ENCODE measurements around the gene LUC7L3.

The LUC7L3 gene

DNA sequence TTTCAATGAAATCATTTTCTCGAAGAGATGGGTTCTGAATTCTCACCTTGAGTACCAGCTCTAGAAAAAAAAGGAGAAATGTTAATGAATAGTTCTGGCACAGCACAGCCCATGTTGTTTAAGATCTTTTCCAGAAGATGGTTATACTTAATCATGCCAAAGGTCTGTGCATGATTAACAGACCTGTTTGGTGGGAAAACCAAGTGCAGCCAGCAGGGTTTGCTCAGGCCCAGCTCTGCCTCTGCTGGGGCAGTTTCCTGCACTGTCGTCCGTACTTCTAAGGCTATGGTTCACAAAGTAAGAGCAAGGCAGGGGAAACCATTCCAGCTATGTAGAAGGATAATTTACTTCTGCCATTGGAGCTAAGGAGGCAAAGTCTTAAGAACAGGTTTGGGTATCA, 22.3 kb upstream of the LUC7L3 start:
- CTCF ChIA-PET: interaction anchor here (1.0 to 1.3 kb wide), 3 partner anchors 62 to 69 kb away, joined by 3 to 4 read pairs (median 4); partner anchors contain the start of gene ABCC3
- POLR2A ChIA-PET (ENCODE audit: low non-redundant PET): no interaction called here
- TF ChIP-seq, protein P1, sequence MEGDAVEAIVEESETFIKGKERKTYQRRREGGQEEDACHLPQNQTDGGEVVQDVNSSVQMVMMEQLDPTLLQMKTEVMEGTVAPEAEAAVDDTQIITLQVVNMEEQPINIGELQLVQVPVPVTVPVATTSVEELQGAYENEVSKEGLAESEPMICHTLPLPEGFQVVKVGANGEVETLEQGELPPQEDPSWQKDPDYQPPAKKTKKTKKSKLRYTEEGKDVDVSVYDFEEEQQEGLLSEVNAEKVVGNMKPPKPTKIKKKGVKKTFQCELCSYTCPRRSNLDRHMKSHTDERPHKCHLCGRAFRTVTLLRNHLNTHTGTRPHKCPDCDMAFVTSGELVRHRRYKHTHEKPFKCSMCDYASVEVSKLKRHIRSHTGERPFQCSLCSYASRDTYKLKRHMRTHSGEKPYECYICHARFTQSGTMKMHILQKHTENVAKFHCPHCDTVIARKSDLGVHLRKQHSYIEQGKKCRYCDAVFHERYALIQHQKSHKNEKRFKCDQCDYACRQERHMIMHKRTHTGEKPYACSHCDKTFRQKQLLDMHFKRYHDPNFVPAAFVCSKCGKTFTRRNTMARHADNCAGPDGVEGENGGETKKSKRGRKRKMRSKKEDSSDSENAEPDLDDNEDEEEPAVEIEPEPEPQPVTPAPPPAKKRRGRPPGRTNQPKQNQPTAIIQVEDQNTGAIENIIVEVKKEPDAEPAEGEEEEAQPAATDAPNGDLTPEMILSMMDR (conservative IDR thresholded peaks at IDR 0.05; ENCODE audit: low read depth): no peak
- DNase-seq (ENCODE audit: low spot score): no peak
- H3K27ac ChIP-seq: no peak overlapping the region

DNA sequence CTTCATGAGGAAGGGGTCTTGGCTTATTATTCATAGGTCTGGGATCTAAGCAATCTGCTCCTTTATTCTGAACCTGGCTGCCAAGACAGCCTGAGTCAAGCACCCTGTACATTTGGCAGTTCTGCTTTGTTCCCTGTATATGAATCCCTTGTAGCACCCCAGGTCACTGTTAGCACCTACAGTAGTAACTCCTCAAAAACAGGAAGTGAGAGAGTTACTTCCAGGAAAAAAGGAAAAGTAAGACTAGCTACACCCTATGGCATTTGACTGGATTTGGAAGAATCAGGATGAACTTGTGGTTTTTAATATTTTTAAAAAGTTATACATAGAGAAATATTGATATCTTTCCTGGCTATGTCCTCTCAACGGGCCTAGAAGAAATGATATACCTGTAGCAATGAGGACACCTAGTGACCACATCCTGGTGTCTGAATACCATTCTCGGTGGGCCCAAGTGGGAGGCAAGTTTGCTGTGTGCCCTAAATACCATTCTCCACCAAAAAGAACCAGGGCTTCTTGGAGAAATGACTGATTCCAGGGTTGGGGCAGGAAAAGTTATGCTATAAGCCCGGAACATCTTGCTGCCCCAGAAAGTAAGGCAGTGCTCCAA, 21.6 kb upstream of the LUC7L3 start:
- no peak for DNase-seq (ENCODE audit: low spot score)
- H3K27ac ChIP-seq: no peak overlapping the region
- POLR2A ChIA-PET (ENCODE audit: low non-redundant PET): no interaction called here

DNA sequence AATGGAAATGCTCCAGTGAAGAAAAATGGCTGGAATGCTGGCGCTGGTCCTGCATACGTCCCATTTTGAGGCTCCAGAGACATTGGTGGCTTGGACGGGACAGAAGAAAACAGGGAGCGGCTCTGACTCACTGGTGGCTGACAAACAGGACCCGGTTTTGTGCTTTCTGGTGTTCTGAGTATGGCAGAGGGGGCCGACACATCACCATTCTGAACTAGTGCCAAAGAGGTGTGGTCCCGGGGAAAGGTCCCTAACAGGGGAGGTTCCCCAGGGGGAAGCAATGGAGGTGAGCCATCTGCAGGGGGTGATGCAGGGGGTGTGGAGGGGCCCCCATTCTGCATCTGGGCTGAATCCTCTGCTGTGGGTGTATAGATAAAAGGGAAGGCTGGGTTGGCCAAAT, 20.0 kb upstream of the LUC7L3 start:
- no peak for DNase-seq (ENCODE audit: low spot score)
- H3K27ac ChIP-seq: peak overlapping the region; percentile 71
- POLR2A ChIA-PET (ENCODE audit: low non-redundant PET): no interaction called here
- TF ChIP-seq, protein P1 (conservative IDR thresholded peaks at IDR 0.05; ENCODE audit: low read depth): no peak
- CTCF ChIA-PET: interaction anchor here (0.7 kb wide), 1 partner anchor 84 kb away, joined by 6 read pairs; no protein-coding TSS in a partner anchor

More for the DNA sequence above, 21.6 kb upstream of the LUC7L3 start:
- CTCF ChIA-PET: interaction anchor here (1.2 kb wide), 1 partner anchor 70 kb away, joined by 3 read pairs; no protein-coding TSS in a partner anchor
- TF ChIP-seq, protein P1 (conservative IDR thresholded peaks at IDR 0.05; ENCODE audit: low read depth): no peak; the same call in 1 of the 2 replicates

DNA sequence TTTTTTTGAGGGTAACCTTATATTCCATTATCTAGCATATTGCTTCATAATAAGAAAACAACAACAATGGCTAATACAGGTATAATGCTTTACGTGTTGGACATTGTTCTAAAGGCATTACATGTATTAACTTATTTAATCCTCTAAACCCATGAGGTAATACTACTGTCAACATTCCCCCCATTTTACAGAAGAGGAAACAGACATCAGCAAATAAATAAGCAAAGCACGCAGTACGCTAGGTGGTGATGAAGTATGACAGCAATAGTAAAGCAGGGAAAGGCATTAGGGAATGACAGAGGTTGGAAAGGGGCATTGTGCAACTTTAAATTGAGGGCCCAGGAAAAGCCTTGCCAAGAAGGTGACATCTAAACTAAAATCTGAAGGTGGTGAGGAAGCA, 16.2 kb upstream of the LUC7L3 start:
- TF ChIP-seq, protein P1 (conservative IDR thresholded peaks at IDR 0.05; ENCODE audit: low read depth): no peak
- ChIA-PET POLR2A (ENCODE audit: low non-redundant PET) (no interaction called here), CTCF (no interaction called here)
- DNase-seq (ENCODE audit: low spot score): no peak
- H3K27ac ChIP-seq: no peak overlapping the region

DNA sequence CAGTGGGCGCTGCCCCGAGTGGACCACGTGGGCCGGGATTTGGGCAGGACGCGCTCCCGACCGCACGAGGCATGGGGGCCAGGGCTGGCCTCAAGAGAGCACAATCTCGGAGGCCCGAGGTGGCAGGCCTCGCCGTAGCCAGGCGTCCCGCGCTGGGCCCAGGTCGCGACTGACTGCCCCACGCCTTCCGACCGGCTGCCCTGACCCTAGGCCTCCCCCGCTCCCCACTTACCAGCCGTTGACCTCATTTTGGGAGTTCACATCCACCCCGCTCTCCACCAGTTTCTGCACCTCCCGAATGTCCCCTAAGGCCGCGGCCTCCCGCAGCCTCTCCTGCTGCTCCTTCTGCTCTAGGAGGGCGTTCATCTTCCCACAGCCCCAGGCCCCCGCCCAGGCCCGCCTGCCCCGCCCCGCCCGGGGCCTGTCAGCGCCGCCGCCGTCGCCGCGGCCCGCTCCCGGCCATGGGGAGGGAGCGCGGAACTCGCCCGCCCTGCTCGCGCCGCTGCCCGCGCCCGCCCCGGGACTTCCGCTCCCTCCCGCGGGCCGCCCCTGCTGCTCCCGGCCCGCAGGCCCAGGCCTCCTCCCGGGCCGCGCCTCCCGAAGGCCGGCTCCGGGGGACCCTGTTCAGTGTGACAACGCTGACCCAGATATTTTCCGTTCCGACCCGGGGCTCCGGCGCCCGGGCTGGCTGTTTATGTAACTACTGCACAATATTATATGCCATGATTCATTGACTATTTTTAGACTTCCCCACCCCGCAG, 11.9 kb upstream of the LUC7L3 start, which contains the start of gene ANKRD40:
Gene ANKRD40, minus strand, starts transcription at position 626 of the 761 bp plus-strand sequence. Its CDS starts 260 bp downstream, at position 366.
- ChIA-PET POLR2A (ENCODE audit: low non-redundant PET) (interaction anchor here (0.5 kb wide), 1 partner anchor 16 kb away, joined by 3 read pairs; no protein-coding TSS in a partner anchor), CTCF (interaction anchor here (0.6 to 1.4 kb wide), 3 partner anchors 12 to 117 kb away, joined by 3 to 7 read pairs (median 3); no protein-coding TSS in a partner anchor)
- TF ChIP-seq, protein P1 (conservative IDR thresholded peaks at IDR 0.05; ENCODE audit: low read depth): no peak
- peak within 1 kb of the TSS; percentile 98 for H3K27ac ChIP-seq
- DNase-seq (ENCODE audit: low spot score): peak; percentile 92

Measured in RWPE1 (cell line).